Mammary epithelial cell (primary cell): ENCODE measurements around the gene WDR46.

Experiments used
- CTCF ChIP-seq, 2 donors: IDR thresholded peaks in 1 of 2; conservative IDR thresholded peaks in 1 of 2; 2 replicates each; pipeline ENCODE4 v1.5.1; 2011 to 2012; ENCODE audit warnings: inconsistent platforms in 2 of 2, low read length in 2 of 2, mild to moderate bottlenecking in 2 of 2, control low read depth in 1 of 2, low read depth in 1 of 2; ENCODE audit not compliant: insufficient read depth in 1 of 2; ENCODE audit errors: extremely low read depth in 1 of 2
- EZH2 ChIP-seq: IDR thresholded peaks from 2 replicates; pipeline ENCODE4 v1.6.1; 2012; ENCODE audit warnings: low read length, inconsistent platforms, borderline replicate concordance

- TF ChIP-seq CTCF (conservative IDR thresholded peaks at IDR 0.05 in 1 of 2, IDR thresholded peaks at IDR 0.05 in 1 of 2; ENCODE audit: extremely low read depth in 1 of 2, insufficient read depth in 1 of 2, low read depth in 1 of 2, low read length in 2 of 2), result no peak
- no peak for TF ChIP-seq EZH2
Observed at GRCh38 chr6:33250731-33251130, 38.3 kb downstream of the WDR46 start.
